GM12878 (cell line): Measurements from ENCODE around the gene TMEM229B. TPM values are rescaled to one million over a fixed set of nuclear protein-coding genes. Genes with fewer than 3 reads are reported as not detected.

Source experiments
- ATAC-seq: fragments of 200-7000 bp; cut with Tn5 transposase; 3 replicates; pipeline ENCODE4 v1.9.1; 2020; ENCODE audit warnings: mild to moderate bottlenecking, moderate library complexity
- BruUV-seq: library from RNA; stranded (reverse); fragments of 400-500 nt; replicated peaks from 2 replicates; lab custom pipeline; 2021; lab: Mats Ljungman, UMichigan
- CTCF ChIA-PET: fragments of 300-600 bp; sonication (Branson Sonifier 250); formaldehyde crosslinking; extraction: SDS; loops from one replicate; lab custom pipeline; 2021; ENCODE audit warnings: inconsistent platforms; lab: Yijun Ruan, JAX
- POLR2A ChIA-PET: fragments of 350-600 bp; formaldehyde crosslinking; extraction: SDS; loops from one replicate; lab custom pipeline; 2021; ENCODE audit warnings: inconsistent platforms; lab: Charles Lee
- RAD21 ChIA-PET: fragments of 300-600 bp; sonication (Branson Sonifier 250); formaldehyde crosslinking; loops from one replicate; lab custom pipeline; 2023; ENCODE audit warnings: antibody characterized with exemption; ENCODE audit not compliant: unreplicated experiment; lab: Charles Lee
- SMC1A ChIA-PET: fragments of 300-600 bp; sonication (Branson Sonifier 250); formaldehyde crosslinking; loops from one replicate; lab custom pipeline; 2023; ENCODE audit not compliant: unreplicated experiment, uncharacterized antibody; lab: Charles Lee
- DNase-seq: peaks from one replicate; pipeline ENCODE4 v3.0.0-alpha.2; 2011; ENCODE audit warnings: low read depth, low spot score
- FAIRE-seq: peaks from 3 replicates; lab custom pipeline; 2011; peaks lifted over from hg19 to GRCh38; lab: Jason Lieb, UNC
- H2AFZ ChIP-seq: 2 replicates; pipeline ENCODE4 v1.6.0; 2011; ENCODE audit warnings: low read depth, low read length, control low read depth; ENCODE audit not compliant: control insufficient read depth
- H3K27ac ChIP-seq: 2 replicates; pipeline ENCODE4 v1.5.1; 2011; ENCODE audit warnings: control low read depth; ENCODE audit not compliant: control insufficient read depth, insufficient read depth
- H3K27me3 ChIP-seq, 2 experiments: replicated peaks in 1 of 2; 2 replicates each; pipeline versions ENCODE4 v1.6.0 to v1.6.1; 2011; ENCODE audit warnings: low read length in 1 of 2; ENCODE audit not compliant: control insufficient read depth in 2 of 2, insufficient read depth in 2 of 2
- H3K36me3 ChIP-seq, 2 experiments: 2 replicates each; pipeline ENCODE4 v1.5.1; 2011; ENCODE audit warnings: low read length in 1 of 2; ENCODE audit not compliant: control insufficient read depth in 2 of 2, insufficient read depth in 2 of 2
- H3K4me1 ChIP-seq: 2 replicates; pipeline ENCODE4 v1.6.1; 2011; ENCODE audit warnings: mild to moderate bottlenecking, low read length, moderate library complexity, mixed read lengths; ENCODE audit not compliant: control insufficient read depth, insufficient read depth
- H3K4me2 ChIP-seq: 2 replicates; pipeline ENCODE4 v1.6.0; 2011; ENCODE audit warnings: control low read depth; ENCODE audit not compliant: control insufficient read depth, insufficient read depth
- H3K4me3 ChIP-seq: fragments of 200-600 bp; sonication (generic); 2 replicates; pipeline ENCODE4 v1.5.1; 2016
- H3K79me2 ChIP-seq: 2 replicates; pipeline ENCODE4 v1.6.0; 2011; ENCODE audit warnings: low read length; ENCODE audit not compliant: control insufficient read depth, insufficient read depth
- H3K9ac ChIP-seq: 2 replicates; pipeline ENCODE4 v1.8.0; 2011; ENCODE audit warnings: low read length, control low read depth, mixed read lengths; ENCODE audit not compliant: control insufficient read depth, insufficient read depth
- H3K9me3 ChIP-seq: replicated peaks from 3 replicates; pipeline ENCODE4 v1.5.1; 2011; ENCODE audit warnings: mild to moderate bottlenecking, low read length; ENCODE audit not compliant: control insufficient read depth, insufficient read depth
- H4K20me1 ChIP-seq: 2 replicates; pipeline ENCODE4 v1.6.0; 2011; ENCODE audit not compliant: control insufficient read depth, insufficient read depth
- ATF7 ChIP-seq: fragments of 450-650 bp; IDR thresholded peaks from 2 replicates; pipeline ENCODE4 v1.6.1; 2016; ENCODE audit warnings: low read depth, mild to moderate bottlenecking
- BACH1 ChIP-seq: fragments of 450-650 bp; IDR thresholded peaks from 2 replicates; pipeline ENCODE4 v1.6.1; 2017; ENCODE audit warnings: mild to moderate bottlenecking, borderline replicate concordance
- CEBPB ChIP-seq, 2 experiments: fragments of 150-350 bp in 1 of 2; IDR thresholded peaks; 2 replicates each; pipeline ENCODE4 v1.6.1; 2012 to 2014; ENCODE audit warnings: low read depth in 2 of 2, low read length in 2 of 2, borderline replicate concordance in 1 of 2, inconsistent platforms in 1 of 2
- EZH2 ChIP-seq: IDR thresholded peaks from 2 replicates; pipeline ENCODE4 v1.6.1; 2012; ENCODE audit warnings: low read depth, mild to moderate bottlenecking, control low read depth, inconsistent platforms, low read length, borderline replicate concordance; ENCODE audit not compliant: control insufficient read depth
- GATAD2B ChIP-seq: fragments of 450-650 bp; conservative IDR thresholded peaks from 2 replicates; pipeline ENCODE4 v1.6.1; 2017; ENCODE audit warnings: low read depth, mild to moderate bottlenecking, moderate library complexity
- KDM1A ChIP-seq: fragments of 200-600 bp; sonication (generic); IDR thresholded peaks from 2 replicates; pipeline ENCODE4 v1.6.1; 2016; ENCODE audit warnings: borderline replicate concordance
- LARP7 ChIP-seq: fragments of 450-650 bp; IDR thresholded peaks from 2 replicates; pipeline ENCODE4 v1.6.1; 2017; ENCODE audit warnings: mild to moderate bottlenecking
- MXI1 ChIP-seq: fragments of 150-350 bp; IDR thresholded peaks from 2 replicates; pipeline ENCODE4 v1.6.1; 2011; ENCODE audit warnings: low read depth, mild to moderate bottlenecking, inconsistent platforms, low read length, improper control_type of control experiment
- NFYB ChIP-seq: IDR thresholded peaks from 2 replicates; pipeline ENCODE4 v1.6.1; 2011; ENCODE audit warnings: low read depth, mild to moderate bottlenecking, low read length, improper control_type of control experiment, moderate library complexity; ENCODE audit not compliant: insufficient read depth
- NR2F1 ChIP-seq: fragments of 450-650 bp; conservative IDR thresholded peaks from 2 replicates; pipeline ENCODE4 v1.6.1; 2017; ENCODE audit warnings: mild to moderate bottlenecking
- PAX5 ChIP-seq: IDR thresholded peaks from 2 replicates; pipeline ENCODE4 v1.6.1; 2011; ENCODE audit warnings: low read depth, low read length, borderline replicate concordance
- PRDM15 ChIP-seq: fragments of 450-650 bp; formaldehyde crosslinking; IDR thresholded peaks from 2 replicates; pipeline ENCODE4 v1.4.0; 2020; ENCODE audit warnings: mild to moderate bottlenecking, moderate library complexity
- RELB ChIP-seq: fragments of 450-650 bp; IDR thresholded peaks from 2 replicates; pipeline ENCODE4 v1.6.1; 2017; ENCODE audit warnings: low read depth, mild to moderate bottlenecking, moderate library complexity
- SIX5 ChIP-seq: IDR thresholded peaks from 2 replicates; pipeline ENCODE4 v1.6.1; 2011; ENCODE audit warnings: mild to moderate bottlenecking, low read depth, low read length, moderate library complexity; ENCODE audit not compliant: severe bottlenecking
- YBX1 ChIP-seq: fragments of 450-650 bp; IDR thresholded peaks from 2 replicates; pipeline ENCODE4 v1.6.1; 2016; ENCODE audit warnings: antibody characterized with exemption
- ZNF24 ChIP-seq: fragments of 450-650 bp; IDR thresholded peaks from 2 replicates; pipeline ENCODE4 v1.6.1; 2017; ENCODE audit warnings: antibody characterized with exemption, mild to moderate bottlenecking
- ZSCAN29 ChIP-seq: fragments of 450-650 bp; IDR thresholded peaks from 2 replicates; pipeline ENCODE4 v1.6.1; 2017; ENCODE audit warnings: mild to moderate bottlenecking, moderate library complexity
- ZZZ3 ChIP-seq: IDR thresholded peaks from 2 replicates; pipeline ENCODE4 v1.6.1; 2011; ENCODE audit warnings: low read depth; ENCODE audit not compliant: control insufficient read depth, insufficient read length
- WGBS: methylation state at CpG from one replicate; pipeline ENCODE4 v1.1.6; 2016; ENCODE audit warnings: low lambda C conversion rate; ENCODE audit not compliant: insufficient replicate concordance, insufficient coverage; ENCODE audit errors: missing lambda C conversion rate; 5-methylcytosine and 5-hydroxymethylcytosine counted together
- in situ Hi-C: fragments of 300-500 bp; cut with MboI; formaldehyde crosslinking; loops from 9 replicates; pipeline ENCODE4 v1.14.3; 2018; ENCODE audit warnings: mixed read lengths
- intact Hi-C: fragments of 100-400 bp; cut with micrococcal nuclease; formaldehyde crosslinking; loops from one replicate; pipeline ENCODE4 v1.14.2; 2022; ENCODE audit not compliant: unreplicated experiment
- polyA plus RNA-seq, 11 experiments: library from polyadenylated mRNA; depleted of rRNA in 4 of 11; unstranded in 6 of 11; stranded (reverse) in 5 of 11; fragments of >200 nt; fragmentation: Nextera tagmentation in 4 of 11; fragmentation: Illumina TruSeq in 1 of 11; extraction: Ambion mirVana in 4 of 11; extraction: Trizol in 1 of 11; gene quantifications; 1 replicate in 1 of 11; 2 replicates in 10 of 11; pipeline versions ENCODE4 v1.2.1 to v1.2.3, GENCODE V29; 2011 to 2016; ENCODE audit warnings: inconsistent platforms in 2 of 11, missing spikeins in 2 of 11, low read depth in 1 of 11
- total RNA-seq, 4 experiments: library from RNA; depleted of rRNA in 3 of 4; stranded (reverse); fragments of >200 nt in 3 of 4; fragmentation: Illumina TruSeq in 1 of 4; extraction: Trizol in 1 of 4; gene quantifications; 2 replicates each; pipeline versions ENCODE4 v1.2.1 to v1.2.3, GENCODE V29; 2013 to 2021

TMEM229B gene
- total and polyA plus RNA-seq, 10 of the 15 experiments (the other 5 are each of a cell fraction or from before 2014, with no cell fraction given) = 0.24 to 5.3 (median 1.7) TPM

- H3K4me1 ChIP-seq = peaks cover 20% of the 10 kb centered on the region
- ChIA-PET CTCF (interaction anchor here (0.8 to 7.5 kb wide), 5 partner anchors 12 to 190 kb away, joined by 3 to 43 read pairs (median 3); no protein-coding TSS in a partner anchor), RAD21 (no interaction called here), SMC1A (interaction anchor here (1.1 to 2.7 kb wide), 3 partner anchors 27 to 88 kb away, joined by 3 to 14 read pairs (median 4); no protein-coding TSS in a partner anchor), POLR2A (interaction anchor here (0.5 kb wide), 1 partner anchor 136 kb away, joined by 3 read pairs; no protein-coding TSS in a partner anchor)
- intact Hi-C loops (loop anchor here (2.0 kb wide), 1 partner anchor 26 kb away; the partner anchor contains the start of gene TMEM229B), in situ Hi-C loops (no loop called here)
- no peaks in the 10 kb centered on the region for H3K9me3 ChIP-seq
- no TSS peak for BruUV-seq
- FAIRE-seq (no peak), ATAC-seq (peak; percentile 68), DNase-seq (no peak)
- peak overlapping the region; percentile 90 for H3K4me2 ChIP-seq
- H3K27me3 ChIP-seq = no peaks in the 10 kb centered on the region; a peak in 2 of 4 replicates
- H3K4me3 ChIP-seq = peak overlapping the region; percentile 85
- peak overlapping the region; percentile 46; the same call in 1 of the 2 replicates for H3K9ac ChIP-seq
- WGBS = 3% methylated on average over 48 of the region's 75 CpGs
- H2AFZ ChIP-seq = peak overlapping the region; percentile 69
- H3K36me3 ChIP-seq = no peaks in the 10 kb centered on the region
- no peak overlapping the region for H3K27ac ChIP-seq
- no peaks in the 10 kb centered on the region for H4K20me1 ChIP-seq
- H3K79me2 ChIP-seq = no peaks in the 10 kb centered on the region
- TF ChIP-seq YBX1 (no peak), EZH2 (no peak), PRDM15 (CRISPR knock-in tag) (no peak), LARP7 (no peak), KDM1A (no peak), ZNF24 (no peak), ZSCAN29 (no peak), GATAD2B (0 out of 2 replicates have a peak, but pooled peaks have one; percentile 30), MXI1 (no peak), CEBPB (IDR thresholded peaks at IDR 0.05; ENCODE audit: borderline replicate concordance in 1 of 2, low read depth in 2 of 2, low read length in 2 of 2) (no peak), NR2F1 (no peak), ATF7 (no peak), PAX5 (no peak), NFYB (no peak), BACH1 (no peak), RELB (no peak), ZZZ3 (no peak), SIX5 (no peak)
Observed at GRCh38 chr14:67514650-67515385, 26.3 kb upstream of the TMEM229B start.
